ENCODE data around the gene KCNQ2.
"Not testable (repeated sequence)": the region's sequence is repeated elsewhere in the genome, so short reads cannot be mapped to it uniquely, and the experiment has no call there.

Gene KCNQ2

DNA sequence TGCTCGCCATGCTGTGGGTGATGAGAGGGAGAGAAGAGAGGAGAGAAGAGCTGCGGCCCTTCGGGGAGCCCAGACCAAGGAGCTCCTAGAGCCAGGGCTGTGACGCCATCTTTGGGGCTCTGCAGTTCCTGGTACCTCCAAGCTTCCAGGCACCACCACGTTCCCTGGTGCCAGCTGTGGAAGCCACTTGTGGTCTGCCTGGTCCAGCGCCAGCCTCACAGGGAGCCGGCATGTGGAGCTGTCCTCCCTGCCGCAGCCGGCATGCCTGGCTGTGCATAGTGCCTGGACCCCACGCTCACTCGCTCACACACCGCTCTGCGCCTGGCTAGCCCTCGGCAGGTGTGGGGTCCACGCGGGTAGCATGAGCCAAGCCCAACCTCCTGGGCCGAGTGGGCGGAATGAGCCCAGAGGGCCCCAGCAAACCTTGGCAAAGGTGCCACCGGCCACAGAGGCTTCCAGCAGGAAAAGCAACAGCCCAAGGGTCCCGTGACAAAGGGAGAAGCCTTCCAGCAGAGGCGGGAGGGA lies 92.0 kb downstream of the KCNQ2 start:
- no peak for FAIRE-seq

GRCh38 chr20:63379872-63380271 lies 92.6 kb downstream of the KCNQ2 start:
- FAIRE-seq, result not testable (repeated sequence)

DNA sequence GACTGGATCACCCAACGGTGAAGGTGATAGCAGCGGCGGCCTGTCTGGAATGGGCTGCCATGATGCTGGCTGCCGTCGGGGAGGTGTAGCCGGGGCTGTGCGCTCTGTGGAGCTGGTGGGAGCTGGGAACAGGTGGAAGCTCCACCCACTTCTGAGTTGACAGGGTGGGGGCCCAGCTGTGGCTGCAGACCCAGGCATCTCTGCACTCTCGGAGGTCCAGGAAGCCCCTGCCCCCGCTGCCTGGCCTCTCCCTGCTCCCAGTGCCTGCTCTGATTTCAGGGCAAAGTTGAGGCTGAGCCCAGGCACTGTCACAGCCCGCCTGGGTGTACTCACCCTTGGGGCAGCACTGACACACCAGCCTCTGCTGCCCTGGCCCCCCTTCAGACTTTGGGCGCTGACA lies 93.2 kb downstream of the KCNQ2 start:
- FAIRE-seq, result no peak

DNA sequence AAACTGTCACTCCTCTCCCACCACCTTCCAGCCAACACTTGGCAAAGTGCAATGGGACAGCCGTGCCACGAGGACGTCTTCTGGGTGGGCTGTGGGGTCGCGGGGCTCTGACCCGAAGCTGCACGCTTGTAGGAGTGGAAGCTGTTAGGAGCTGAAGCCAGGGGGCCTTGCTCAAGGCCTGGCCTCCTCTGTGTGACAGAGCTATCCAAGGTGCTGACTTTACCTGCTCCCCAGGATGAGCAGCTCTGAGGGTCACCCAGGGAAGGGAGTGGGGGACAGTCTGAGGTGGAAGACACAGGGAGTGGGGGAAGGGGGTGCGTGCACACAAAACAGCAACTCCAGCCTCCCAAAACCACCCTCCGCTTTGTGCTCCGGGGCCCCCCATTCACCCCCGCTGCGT lies 93.8 kb downstream of the KCNQ2 start:
- FAIRE-seq, result no peak

- FAIRE-seq, result no peak
These were observed 94.5 kb downstream of the KCNQ2 start for GRCh38 chr20:63377951-63378381.

DNA sequence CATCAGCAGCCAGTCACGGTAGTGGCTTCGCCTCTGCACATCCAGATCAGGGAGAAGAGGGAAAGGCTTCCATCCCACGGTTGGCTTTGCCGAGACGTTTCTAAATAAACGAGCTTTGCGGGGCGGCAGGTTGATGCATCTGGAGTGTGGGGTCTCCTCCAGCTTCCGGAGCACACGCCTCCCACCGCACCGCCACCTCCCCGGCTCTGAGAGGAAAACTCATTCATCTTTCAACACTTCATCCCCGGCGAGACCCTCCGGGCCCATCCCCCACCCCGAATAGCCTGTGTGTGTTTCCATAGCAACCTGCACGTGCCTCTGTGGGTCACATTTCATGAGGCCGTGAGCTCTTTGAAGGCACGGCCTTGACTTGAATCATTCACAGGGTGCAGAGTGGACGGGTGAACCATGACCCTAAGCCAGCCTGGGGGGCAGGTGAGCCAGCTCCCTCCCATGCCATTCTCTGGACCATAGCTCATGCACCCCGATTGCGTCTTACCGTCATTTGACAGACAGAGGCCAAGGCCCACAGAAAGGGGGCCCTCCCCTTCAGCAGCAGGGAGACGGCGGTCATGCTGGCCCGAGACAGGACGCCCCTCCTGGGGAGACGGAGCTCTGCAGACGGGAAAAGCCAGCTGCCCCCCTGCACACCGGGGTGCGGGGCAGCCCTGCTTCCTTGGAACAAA lies 95.1 kb downstream of the KCNQ2 start:
- no peak for FAIRE-seq

- FAIRE-seq, result no peak
These were observed 95.9 kb downstream of the KCNQ2 start for GRCh38 chr20:63376283-63377250.

GRCh38 chr20:63375438-63375837 lies 97.0 kb downstream of the KCNQ2 start:
- FAIRE-seq, result no peak

DNA sequence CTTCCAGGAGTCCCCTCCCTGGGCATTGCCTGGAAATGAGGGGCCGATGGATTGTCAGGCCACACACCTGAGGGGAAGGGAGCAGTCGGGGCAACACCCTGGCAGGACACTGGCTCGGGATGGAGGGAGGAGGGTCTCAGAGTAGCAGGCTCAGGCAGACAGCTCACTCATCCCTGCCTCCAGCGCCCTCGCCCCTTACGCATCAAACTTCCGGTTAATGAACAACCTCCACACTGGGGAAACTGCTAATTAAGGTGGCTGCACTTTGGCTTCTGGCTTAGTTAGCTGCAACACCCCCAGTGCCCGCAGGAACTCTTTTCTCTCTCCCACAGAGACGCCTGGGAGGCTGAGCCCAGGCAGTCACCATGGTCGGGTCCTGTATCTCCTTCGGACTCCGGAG lies 98.0 kb downstream of the KCNQ2 start:
- no peak for FAIRE-seq

DNA sequence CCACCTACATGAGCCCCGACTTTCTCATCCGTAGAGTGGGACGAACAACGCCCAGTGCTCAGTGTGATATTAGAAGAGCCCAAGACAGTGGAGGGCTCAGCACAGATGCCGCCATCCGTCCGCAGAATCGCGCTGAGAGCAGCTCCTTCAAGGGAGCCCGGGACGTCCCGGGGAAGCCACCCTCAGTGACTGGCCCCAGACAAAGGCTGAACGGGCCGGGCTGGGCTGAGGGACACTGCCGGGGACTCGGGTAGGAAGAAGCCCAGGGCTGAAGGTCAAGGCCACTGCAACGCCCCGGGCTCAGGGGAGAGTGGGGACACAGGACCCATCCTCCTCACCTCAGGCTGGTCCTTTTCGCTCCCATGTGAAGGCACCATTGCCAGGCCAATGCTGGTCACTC lies 98.5 kb downstream of the KCNQ2 start:
- FAIRE-seq, result no peak

DNA sequence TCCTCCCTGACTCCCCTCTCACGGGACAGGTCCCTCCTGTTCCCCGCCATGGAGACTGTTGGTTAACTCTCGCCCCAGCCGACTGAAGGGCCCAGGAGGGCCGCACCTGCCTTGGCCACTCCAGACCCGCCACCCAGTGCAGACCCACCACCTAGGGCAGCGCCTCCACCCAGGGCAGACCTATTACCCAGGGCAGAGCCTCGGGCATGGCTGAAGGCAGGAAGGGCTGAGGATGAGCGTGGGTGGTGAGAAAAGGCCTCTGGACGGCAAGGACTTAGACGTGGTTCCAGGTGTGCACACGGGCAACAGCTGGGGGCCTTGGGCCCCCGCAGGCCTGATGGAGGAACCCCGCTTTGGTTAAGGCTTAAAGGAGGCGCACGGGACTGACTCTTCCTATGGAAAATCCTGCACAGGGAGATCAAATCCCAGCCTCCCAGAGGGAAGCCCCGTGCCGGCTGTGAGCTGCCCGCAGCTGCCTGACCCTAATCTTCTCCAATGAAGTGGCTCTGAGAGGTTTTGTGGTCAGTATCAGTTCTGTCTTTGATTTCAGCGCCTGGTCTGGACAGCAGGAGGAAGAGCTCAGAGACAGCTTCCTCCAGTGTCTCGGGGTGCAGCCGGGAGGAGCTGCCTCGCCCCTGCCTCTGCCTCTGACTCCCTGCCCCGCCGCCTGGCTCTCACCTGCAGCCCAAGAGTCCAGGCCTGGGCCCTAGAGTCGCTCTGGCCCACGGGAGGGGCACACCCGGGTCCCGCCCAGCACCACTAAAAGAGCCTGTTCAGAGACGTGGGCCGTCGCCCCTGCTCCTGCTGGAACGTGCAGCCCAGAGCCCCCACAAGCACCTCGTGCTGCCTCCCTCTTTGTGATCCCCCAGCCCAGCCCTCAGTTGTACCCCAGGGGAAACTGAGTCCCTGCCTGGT lies 99.2 kb downstream of the KCNQ2 start:
- FAIRE-seq, result no peak

DNA sequence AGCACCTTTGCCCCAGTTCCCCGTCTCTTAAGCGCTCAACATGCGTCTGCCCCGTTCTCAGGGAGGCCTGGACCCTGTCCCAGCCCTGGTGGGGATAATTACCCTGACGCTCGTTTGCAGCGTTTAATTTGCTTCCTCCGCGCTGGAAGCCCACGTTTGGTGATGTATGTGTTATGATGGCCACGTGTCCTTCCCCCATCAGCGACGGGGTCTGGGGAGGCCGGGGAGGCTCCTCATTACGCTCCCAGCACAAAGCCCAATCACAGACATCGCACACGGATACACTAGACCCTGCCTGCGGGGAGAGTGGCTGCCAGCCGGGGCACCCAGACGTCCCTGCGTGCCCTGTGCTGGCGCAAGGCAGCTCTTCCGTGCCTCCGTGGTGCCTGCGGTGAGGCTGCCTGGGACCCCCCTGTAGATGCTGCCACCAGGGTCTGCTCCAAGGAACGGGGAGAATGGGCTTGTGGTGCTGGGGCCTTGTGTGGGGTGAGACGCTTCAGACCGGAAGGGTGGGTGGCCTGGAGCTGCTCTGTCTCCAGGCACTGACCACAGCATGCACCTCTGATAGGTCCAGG lies 101.1 kb downstream of the KCNQ2 start:
- FAIRE-seq, result no peak

DNA sequence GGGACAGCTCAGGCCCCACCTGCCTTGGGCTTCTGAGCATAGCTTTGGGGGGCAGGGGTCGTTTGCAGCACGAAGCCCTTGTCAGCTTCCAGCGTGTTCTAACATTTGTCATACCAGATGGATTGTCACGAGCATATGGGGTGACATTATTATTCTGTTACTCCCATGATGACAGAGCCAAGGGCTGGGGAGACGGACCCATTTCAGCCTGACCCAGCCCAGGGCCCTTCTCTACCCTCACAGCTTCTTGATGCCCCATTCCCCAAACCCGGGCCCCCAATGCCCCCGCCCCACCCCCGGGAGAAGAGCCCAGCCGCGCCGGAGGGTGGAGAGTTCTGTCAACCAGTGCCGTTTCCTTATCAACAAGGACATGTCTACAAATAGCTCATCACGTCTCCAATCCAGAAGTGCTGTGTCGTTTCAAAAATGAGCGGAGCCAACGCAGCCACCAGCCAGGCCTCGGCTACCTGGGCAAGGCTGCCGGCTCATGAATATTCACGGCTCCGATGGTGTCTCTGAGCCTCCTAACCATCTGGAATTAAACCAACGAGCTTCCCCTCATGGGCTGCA lies 101.8 kb downstream of the KCNQ2 start:
- FAIRE-seq, result no peak

GRCh38 chr20:63369724-63370617 lies 102.5 kb downstream of the KCNQ2 start:
- no peak for FAIRE-seq

- FAIRE-seq, result no peak
These were observed 103.4 kb downstream of the KCNQ2 start for GRCh38 chr20:63369024-63369530.

GRCh38 chr20:63368151-63368550 lies 104.3 kb downstream of the KCNQ2 start:
- FAIRE-seq, result no peak

DNA sequence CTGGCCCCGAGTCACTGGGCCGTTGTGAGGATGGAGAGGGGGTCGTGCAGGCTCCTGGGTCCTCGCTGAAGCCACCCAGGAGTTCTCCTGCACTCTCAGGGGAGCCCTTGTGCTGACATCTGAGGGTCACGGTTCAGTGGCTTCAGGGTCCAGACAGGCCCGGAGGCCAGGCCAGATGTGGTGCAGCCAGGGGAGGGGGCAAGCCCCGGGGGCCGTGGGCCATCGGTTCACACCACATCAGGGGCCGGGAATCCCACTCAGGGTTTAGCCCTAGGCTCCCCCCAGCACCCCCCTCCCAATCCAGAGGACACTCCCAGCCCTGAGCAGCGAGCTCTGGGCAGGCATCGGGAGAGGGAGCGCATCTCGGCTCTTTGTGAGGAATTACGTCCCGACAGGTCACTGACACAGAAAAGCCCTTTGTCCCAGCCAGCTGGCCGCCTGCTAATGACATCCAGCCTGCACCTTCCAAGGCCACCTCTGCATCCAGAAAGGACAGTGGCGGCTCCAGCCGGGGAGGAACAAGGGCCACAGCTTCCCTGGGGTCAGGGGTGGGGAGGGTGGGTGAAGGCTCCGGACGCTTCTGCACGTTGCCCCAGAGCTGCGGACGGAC lies 104.9 kb downstream of the KCNQ2 start:
- FAIRE-seq, result no peak

- FAIRE-seq, result no peak
These were observed 105.8 kb downstream of the KCNQ2 start for GRCh38 chr20:63366390-63367365.
